Lower leg skin (tissue), 3 donors: Measurements from ENCODE around the gene CA5A.

Experiments used
- POLR2A ChIP-seq, 2 donors: fragments of 450-650 bp; IDR thresholded peaks; one replicate each; pipeline ENCODE4 v1.6.1; 2016 to 2017; ENCODE audit warnings: antibody characterized with exemption in 2 of 2, mild to moderate bottlenecking in 1 of 2, moderate library complexity in 1 of 2
- TF ChIP-seq, protein P1 (sequence below), 3 donors: fragments of 450-650 bp; IDR thresholded peaks; one replicate each; pipeline ENCODE4 v1.5.1; 2016; ENCODE audit warnings: antibody characterized with exemption in 3 of 3, mild to moderate bottlenecking in 3 of 3, moderate library complexity in 2 of 3

DNA sequence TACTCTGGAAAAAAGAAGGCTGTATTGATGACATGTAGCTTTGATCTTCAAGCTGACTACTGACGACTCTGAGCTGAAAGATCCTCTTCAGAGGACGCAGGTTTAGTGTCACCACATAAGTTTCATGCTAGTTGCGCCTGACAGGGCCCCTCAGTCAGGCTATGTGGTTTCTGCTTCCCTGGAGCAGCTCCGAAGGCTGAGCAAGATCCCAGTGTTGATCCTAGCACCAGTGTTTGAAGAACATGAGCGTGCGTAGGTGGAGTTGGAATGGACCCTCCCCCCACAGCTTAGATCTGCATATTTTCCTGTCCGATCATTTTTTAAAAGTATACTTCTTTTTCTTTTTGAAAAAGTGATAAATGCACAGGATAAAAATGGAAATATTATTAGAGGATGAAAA, 32.2 kb upstream of the CA5A start:
- TF ChIP-seq, protein P1, sequence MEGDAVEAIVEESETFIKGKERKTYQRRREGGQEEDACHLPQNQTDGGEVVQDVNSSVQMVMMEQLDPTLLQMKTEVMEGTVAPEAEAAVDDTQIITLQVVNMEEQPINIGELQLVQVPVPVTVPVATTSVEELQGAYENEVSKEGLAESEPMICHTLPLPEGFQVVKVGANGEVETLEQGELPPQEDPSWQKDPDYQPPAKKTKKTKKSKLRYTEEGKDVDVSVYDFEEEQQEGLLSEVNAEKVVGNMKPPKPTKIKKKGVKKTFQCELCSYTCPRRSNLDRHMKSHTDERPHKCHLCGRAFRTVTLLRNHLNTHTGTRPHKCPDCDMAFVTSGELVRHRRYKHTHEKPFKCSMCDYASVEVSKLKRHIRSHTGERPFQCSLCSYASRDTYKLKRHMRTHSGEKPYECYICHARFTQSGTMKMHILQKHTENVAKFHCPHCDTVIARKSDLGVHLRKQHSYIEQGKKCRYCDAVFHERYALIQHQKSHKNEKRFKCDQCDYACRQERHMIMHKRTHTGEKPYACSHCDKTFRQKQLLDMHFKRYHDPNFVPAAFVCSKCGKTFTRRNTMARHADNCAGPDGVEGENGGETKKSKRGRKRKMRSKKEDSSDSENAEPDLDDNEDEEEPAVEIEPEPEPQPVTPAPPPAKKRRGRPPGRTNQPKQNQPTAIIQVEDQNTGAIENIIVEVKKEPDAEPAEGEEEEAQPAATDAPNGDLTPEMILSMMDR (IDR thresholded peaks at IDR 0.05), result no peak
- TF ChIP-seq POLR2A (IDR thresholded peaks at IDR 0.05), result no peak
